ENCODE results near the gene PSPC1.

DNA sequence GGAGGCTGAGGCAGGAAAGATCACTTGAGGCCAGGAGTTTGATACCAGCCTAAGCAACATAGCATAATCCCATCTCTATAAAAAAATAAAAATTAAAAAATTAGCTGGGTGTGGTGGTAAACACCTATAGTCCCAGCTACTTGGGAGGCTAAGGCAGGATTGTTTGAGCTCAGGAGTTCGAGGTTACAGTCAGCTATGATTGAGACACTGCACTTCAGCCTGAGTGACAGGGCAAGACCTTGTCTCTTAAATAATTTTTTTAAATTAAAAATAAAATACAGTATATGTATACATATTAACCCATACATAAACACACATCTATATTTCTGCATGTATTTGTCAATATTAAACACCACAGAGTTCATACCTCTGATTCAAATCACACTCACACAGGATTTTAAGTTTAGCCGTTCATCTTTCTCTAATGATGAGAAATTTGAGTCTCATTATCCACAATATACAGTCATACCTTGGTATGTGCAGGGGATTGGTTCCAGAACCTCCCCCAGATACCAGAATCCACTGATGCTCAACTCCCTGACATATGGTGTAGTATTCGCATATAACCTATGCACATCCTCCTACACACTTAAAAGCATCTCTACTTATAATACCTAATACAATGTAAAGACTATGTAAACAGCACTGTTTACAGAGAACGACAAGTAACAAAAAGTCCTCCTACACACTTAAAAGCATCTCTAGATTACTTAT, 44.7 kb downstream of the PSPC1 start:
- TF ChIP-seq, protein P1, sequence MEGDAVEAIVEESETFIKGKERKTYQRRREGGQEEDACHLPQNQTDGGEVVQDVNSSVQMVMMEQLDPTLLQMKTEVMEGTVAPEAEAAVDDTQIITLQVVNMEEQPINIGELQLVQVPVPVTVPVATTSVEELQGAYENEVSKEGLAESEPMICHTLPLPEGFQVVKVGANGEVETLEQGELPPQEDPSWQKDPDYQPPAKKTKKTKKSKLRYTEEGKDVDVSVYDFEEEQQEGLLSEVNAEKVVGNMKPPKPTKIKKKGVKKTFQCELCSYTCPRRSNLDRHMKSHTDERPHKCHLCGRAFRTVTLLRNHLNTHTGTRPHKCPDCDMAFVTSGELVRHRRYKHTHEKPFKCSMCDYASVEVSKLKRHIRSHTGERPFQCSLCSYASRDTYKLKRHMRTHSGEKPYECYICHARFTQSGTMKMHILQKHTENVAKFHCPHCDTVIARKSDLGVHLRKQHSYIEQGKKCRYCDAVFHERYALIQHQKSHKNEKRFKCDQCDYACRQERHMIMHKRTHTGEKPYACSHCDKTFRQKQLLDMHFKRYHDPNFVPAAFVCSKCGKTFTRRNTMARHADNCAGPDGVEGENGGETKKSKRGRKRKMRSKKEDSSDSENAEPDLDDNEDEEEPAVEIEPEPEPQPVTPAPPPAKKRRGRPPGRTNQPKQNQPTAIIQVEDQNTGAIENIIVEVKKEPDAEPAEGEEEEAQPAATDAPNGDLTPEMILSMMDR (IDR thresholded peaks at IDR 0.05; ENCODE audit: low read depth, low read length, poor library complexity, severe bottlenecking) = no peak
- TF ChIP-seq EZH2phosphoT487 (IDR thresholded peaks at IDR 0.05; ENCODE audit: borderline replicate concordance, low read length) = no peak

Data from DOHH2 (cell line).